Stimulated activated CD4-positive, alpha-beta T cell treated with anti-CD3 and anti-CD28 coated beads, TNF-alpha, amount 100 ng/mL, for 1 hour (primary cell): ENCODE measurements around the gene PJA1.

Source experiments
- DNase-seq, 3 donors: peaks; one replicate each; pipeline ENCODE4 v3.0.0-alpha.2; 2020; ENCODE audit warnings: low read depth in 3 of 3, low spot score in 1 of 3

The PJA1 gene

DNA sequence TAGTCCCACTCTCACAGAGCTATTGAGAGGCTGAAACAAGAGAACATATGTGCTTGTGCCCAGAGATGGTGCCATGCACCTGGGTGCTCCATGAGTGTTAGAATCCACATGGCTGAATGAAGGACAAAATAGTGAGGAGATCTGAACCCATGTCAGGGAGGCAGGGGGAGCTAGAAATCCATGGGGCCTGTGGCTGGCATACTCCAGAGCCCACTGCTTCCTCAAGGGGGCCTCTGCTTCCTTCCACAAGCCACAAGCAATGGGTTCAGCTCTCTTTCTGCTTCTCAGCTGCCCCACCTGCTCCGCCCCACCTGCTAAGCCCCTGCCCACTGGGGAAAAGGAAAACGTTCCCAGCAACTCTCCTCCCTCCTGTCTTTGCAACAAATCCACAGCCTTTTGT is 46.1 kb downstream of the PJA1 start:
- DNase-seq = no peak

DNA sequence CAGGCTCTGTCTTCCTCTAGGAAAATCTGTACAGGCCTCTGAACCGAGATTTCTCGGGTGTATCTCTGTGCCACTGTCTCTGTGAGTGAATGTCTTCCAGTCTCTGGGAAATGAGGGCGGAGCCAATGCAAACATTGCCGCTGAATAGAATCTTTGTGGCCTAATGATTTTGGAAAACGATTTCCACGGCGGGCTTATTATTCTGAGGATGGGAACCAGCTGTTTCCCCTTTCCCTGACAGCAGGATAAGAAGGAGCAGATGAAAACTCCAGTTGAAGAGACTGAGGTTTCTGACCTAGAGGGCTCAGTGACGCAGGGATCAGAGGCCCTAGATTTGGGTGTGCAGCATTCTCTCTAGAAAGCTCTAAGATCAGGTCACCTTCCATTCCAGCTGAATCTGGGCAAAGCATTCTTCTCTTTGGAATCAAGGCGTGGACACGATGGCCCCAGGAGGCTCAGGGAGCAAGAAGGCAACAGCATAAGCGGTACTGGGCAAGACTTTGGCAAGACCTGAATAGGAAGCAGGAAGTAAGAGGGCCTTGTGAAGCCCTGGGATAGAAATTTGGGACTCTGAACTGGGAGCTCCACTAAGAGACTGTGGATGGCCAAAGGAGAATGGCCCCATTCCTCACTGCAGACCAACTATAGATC is 47.3 kb downstream of the PJA1 start:
- no peak for DNase-seq

DNA sequence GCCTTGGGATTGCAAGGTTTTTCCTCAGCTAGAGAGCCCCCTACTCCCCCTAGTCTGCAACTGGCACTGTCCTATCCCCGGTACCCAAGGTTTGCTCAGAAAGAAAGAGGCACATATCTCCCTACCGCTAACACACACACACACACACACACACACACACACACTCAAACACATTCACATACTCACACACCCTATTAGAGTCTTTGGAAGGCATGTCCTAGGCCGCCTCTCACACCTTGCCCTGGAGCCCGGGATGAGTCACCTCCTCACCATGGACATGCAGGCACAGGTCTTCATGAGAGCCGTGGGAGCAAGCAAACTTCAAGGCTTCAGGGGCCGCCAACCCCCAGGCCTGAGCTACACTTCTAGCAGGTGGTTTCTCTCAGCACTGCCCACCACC is 49.2 kb downstream of the PJA1 start:
- no peak for DNase-seq

DNA sequence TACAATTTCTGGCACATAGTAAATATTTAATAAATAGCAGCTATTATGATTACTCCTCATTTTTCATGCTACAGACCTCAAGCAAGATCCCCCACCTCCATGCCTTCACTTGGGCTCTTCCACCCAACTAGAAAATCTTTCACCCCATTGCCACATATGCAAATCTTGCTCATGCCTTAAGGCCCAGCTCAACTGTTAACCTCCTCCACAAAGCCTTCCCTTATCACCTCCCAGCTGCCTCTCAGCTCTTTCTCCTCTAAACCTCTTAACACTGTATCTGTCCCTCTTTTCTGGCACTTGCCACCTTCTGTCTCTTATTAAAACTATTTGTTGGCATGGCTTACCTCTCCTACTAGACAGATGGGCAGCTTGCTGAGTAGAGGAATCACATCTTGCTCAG is 51.5 kb downstream of the PJA1 start:
- no peak for DNase-seq
